Skeletal muscle cell (primary cell): ENCODE measurements around the gene SLC16A10.
A peak's percentile ranks its signal among the peaks of the same experiment; 100 is the strongest.
"Not testable (repeated sequence)": the region's sequence is repeated elsewhere in the genome, so short reads cannot be mapped to it uniquely, and the experiment has no call there.

Source experiments
- DNase-seq: peaks from one replicate; pipeline ENCODE4 v3.0.0-alpha.2; 2010; ENCODE audit warnings: low read depth
- H3K4me3 ChIP-seq: 2 replicates; pipeline ENCODE4 v1.5.1; 2011; ENCODE audit warnings: low read depth, mild to moderate bottlenecking, control low read depth, low read length, moderate library complexity

SLC16A10 gene, protein sequence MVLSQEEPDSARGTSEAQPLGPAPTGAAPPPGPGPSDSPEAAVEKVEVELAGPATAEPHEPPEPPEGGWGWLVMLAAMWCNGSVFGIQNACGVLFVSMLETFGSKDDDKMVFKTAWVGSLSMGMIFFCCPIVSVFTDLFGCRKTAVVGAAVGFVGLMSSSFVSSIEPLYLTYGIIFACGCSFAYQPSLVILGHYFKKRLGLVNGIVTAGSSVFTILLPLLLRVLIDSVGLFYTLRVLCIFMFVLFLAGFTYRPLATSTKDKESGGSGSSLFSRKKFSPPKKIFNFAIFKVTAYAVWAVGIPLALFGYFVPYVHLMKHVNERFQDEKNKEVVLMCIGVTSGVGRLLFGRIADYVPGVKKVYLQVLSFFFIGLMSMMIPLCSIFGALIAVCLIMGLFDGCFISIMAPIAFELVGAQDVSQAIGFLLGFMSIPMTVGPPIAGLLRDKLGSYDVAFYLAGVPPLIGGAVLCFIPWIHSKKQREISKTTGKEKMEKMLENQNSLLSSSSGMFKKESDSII

DNA sequence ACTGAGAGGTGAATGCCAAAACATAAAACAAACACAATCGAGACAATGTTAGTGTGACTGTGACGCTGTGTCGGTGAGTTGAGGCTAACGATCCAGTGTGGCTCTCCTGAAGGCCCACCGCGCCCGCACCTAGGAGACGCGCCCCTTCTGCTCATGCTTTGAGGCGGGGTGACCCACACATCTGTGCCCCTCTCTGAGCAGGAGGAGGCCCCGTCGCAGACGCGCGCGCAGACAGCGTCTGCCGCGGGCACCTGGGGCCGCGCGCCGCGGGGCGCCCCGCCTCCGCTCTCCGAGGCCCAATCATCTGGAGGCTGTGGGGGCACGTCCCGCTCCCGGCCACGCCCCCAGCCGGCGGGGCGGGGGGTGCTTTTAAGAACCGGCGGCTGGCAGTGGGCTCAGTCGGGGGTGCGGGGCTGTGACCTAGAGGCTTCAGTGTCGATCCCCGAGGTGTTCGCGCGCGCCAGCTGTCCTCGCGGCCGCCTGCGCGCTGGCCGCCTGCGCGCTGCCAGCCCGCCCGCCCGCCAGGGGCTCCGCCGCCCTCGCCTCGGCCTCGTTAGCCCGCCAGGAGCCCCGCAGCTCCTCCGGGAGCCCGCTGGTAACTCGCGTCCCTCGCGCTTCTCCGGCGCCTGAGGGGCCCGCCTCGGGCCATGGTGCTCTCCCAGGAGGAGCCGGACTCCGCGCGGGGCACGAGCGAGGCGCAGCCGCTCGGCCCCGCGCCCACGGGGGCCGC is at the start of gene SLC16A10:
Gene SLC16A10, plus strand, starts transcription at position 398 of the 730 bp plus-strand sequence. Its CDS starts 250 bp downstream, at position 648.
- peak within 1 kb of the TSS; percentile 53 for H3K4me3 ChIP-seq
- DNase-seq = no peak

DNA sequence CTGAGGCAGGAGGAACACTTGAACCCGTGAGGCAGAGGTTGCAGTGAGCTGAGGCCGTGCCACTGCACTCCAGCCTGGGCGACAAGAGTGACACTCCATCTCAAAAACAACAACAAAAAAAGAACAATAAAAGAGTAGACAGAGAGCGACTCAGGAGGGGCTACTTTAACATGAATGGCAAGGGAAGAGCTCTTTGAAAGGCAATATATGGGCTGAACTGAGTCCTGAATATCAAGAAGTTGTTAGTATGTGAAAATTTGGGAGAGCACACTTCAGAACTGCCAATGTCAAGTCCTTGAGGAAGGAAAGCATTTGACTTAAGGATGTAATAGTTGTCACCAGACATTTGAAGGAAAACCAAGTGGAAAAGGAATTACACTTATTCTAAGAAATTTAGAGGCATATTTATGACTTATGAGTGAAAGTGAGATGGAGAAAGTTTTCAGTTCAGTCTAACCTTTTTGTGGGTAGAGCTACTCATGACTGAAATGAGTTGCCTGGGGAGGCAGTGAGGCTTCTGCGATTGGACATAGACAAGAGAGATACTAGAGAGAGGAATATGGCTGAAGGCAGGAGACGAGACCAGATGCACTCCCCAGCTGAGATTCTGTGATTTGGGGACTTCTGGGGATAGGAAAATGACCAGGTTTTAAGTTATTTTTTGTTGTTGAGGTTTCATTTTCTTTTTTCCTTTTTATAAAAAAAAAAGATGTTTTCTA is 48.6 kb upstream of the SLC16A10 start:
- DNase-seq = no peak
- no peak overlapping the region for H3K4me3 ChIP-seq

- DNase-seq = no peak
- no peak overlapping the region for H3K4me3 ChIP-seq
Measured at GRCh38 chr6:111041917-111042316, 45.4 kb upstream of the SLC16A10 start.

DNA sequence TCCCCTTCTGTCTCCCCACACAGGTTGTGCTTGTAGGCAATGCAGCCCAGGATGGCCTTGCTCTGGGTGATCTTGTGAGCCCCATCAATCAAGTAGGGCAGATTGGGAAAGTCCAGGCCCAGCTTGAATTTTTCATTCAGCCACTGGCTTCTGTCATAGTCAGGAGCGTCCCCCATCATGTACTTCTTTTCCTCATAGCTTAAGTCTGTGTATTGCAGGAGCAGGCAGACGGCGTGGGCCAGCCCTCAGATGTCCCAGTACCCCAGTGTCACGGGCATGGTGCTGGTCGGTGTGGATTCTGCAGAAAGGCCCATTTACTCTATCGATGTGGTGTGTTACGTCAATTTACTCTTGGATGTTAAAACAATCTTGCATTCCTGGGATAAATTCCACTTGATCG is 40.1 kb upstream of the SLC16A10 start:
- DNase-seq = no peak
- H3K4me3 ChIP-seq = no peak overlapping the region

DNA sequence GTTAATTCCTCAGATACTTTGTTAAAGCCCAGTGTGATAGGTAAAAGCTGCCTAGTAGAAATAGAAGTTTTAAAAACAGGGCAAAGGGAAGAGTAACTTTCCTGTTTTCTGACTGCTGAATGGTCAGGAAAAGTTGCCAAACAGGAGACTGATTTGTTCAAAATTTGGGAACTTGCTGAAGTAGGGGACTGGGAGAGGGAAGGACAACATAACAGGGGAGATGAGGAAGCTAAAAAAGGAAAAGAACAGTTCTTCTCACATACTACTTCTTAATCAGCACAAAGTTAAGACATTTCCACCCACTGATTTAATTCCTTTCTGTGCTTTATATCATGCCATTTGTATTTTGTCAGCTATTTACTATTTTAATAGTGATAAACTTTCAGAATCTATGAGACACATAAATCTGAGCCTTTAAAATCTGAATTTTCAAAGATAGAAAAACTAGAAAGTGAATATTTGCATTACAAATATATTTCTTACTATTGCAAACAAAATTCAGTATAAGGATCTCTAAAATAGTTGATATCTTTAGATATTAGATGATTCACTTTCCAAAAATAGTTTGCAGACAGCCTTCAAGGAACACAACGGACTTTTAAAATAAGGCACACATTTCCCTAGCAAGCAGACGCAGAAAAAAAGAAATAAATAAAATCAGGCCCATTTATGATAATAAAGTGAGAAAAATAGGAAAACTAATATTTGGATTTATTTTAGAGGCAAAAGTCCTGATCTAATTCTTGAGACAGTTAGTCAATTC is 36.9 kb upstream of the SLC16A10 start:
- no peak for DNase-seq

GRCh38 chr6:111052171-111052570 is 35.1 kb upstream of the SLC16A10 start:
- H3K4me3 ChIP-seq = no peak overlapping the region
- DNase-seq = no peak

More for the DNA sequence above, 36.9 kb upstream of the SLC16A10 start:
- no peak overlapping the region for H3K4me3 ChIP-seq

DNA sequence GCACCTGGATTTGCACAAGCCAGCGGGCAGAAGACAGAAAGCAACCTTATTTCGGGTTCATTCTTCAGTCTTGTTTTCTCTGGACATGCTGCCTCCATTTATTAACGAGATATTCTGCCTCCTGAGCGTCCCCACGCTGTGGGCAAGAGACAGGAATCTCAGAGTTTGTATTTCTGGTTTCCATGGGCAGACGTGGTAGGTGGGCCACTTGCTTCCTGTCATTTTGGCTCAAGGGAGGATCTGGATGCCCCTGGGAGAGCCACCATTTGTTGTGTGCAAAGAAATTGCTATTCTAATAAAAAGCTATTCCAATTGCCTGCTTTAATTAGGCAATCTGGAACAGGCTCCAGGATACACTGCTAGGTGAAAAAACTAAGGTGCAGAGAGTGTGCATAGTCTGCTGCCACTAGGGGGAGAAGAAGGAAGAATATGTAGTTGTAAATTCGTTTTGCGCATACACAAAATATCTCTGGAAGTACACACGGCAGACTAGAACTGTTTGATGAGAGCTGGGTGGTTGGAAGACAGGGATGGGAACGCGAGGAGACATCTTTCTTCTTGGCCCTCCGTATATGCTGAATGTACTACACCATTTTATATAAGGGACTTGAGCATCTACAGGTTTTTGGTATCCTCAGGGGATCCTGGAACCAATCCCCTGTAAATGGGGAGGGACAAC is 30.1 kb upstream of the SLC16A10 start:
- DNase-seq = no peak

DNA sequence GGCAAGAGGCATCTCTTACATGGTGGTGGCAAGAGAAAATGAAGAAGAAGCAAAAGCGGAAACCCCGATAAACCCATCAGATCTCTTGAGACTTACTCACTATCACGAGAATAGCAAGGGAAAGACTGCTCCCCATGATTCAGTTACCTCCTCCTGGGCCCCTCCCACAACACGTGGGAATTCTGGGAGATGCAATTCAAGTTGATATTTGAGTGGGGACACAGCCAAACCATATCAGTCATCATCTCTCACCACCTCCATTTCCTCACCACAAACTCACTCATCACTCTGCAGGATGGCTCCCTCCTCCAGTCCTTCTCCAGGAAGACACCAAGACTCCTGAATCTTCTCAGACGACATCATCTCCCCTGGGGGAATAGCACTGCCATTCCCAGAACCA is 25.8 kb upstream of the SLC16A10 start:
- DNase-seq = peak; percentile 12
- H3K4me3 ChIP-seq = no peak overlapping the region

More for the DNA sequence above, 30.1 kb upstream of the SLC16A10 start:
- H3K4me3 ChIP-seq = no peak overlapping the region

DNA sequence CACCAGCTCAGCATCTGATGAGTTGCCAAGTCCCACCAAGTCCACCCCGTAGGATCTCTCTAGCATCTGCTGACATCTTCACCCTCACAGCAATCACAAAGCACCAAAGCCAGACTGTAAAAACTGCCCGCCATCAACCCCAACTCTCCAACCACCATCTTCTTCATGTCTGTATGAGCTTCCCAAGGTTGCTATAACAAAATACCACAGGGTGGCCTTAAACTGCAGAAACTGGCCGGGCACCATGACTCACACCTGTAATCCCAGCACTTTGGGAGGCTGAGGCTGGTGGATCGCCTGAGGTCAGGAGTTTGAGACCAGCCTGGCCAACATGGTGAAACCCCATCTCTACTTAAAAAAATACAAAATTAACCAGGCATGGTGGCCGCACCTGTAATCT is 25.3 kb upstream of the SLC16A10 start:
- H3K4me3 ChIP-seq, DNase-seq: not testable (repeated sequence)

DNA sequence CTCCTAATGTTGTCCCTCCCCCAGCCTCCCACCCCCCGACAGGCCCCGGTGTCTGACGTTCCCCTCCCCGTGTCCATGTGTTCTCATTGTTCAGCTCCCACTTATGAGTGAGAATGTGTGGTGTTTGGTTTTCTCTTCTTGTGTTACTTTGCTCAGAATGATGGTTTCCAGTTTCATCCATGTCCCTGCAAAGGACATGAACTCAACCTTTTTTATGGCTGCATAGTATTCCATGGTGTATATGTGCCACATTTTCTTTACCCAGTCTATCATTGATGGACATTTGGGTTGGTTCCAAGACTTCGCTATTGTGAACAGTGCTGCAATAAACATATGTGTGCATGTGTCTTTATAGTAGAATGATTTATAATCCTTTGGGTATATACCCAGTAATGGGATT is 24.4 kb upstream of the SLC16A10 start:
- not testable (repeated sequence) for DNase-seq, H3K4me3 ChIP-seq

DNA sequence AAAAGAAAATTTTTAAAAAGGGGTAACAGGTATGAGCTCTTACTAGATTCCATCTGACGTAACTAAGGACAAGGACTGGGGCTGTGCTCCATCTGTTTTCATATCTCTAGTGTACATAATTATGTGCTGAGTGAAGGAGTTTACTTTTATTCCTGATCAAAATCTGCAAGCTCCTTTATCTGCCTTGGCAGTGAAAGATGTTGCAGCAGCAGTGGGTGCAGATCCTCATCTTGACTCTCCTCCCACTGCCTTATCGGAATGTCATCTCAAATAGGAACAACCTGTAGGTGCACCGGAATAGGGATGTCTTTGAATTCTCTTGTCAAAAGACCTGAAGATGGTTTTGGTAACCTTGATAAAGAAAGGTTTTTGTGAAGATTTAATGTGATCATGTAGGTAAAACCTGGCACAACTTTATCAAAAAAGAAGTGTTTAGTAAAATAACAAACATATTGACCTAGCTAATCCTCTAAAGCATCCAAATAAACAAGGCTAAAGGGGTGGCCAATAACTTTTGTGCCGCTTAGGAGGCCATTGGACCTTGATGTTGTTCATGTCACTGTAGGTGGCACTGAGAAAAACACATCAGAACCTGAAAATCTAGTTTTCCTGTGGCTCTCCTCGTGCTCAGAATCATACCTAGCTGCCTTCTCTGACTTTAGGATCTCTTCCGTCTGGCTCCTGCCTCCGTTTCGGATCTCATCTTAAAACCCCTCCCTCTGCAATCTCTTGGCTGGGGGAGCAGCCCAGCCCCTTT is 19.0 kb upstream of the SLC16A10 start:
- DNase-seq = no peak
- no peak overlapping the region for H3K4me3 ChIP-seq

DNA sequence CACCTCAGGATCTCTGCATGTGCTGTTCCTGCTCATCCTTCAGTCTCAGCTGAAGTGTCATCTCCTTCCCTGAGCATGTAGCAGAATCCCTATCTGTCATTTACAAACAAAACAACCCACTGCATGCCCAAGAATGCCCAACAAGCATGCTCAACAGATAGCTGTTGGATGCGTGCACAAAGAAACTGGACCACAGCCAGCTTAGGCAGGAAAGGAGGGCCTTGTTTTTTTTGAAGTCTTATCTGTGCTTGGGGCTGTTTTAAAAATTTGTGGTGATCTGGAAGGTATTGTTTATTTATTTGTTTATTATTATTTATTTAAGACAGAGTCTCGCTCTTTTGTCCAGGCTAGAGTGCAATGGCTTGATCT is 18.5 kb upstream of the SLC16A10 start:
- no peak overlapping the region for H3K4me3 ChIP-seq
- no peak for DNase-seq

- no peak for DNase-seq
Measured at GRCh38 chr6:111069382-111070104, 17.8 kb upstream of the SLC16A10 start.

DNA sequence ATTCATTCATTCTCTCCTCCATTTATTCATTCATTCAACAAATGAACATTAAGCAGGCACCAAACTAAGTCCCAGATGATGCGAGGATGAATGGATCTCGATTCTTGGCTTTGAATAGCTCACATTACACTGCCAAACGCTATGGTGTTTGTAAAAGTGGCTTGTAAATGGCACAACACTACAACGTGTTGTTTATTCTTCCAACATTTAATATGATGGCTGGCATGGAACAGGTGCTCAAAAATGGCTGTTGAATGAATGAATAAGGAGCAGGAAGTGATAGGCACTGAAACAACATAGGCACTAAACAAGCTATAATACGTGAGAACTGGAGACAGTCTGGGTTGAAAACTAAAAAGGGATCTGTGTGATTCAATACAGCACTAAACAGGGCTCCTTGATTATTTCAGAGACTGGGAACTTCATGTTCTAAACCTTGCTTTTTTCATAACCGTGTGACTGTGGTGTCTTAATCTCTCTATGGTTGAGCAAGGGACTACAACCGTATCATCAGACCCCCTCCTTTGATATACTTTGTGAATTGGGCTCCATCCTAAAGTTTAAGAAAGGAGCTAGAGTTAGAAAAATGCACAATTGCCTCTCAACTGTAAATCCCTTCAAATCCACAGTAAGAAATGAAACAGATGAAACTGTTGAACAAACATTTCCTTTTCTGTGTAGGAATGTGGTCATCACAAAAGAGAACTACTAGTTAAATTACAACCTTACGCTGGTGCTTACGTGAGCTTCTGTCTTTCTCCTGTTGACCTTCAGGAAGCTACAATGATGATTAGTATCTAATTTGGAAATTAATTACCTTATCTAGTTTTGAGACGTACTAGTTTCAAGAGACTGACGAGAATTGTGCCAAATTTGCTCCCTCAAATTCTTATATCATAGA is 16.9 kb upstream of the SLC16A10 start:
- no peak for DNase-seq

More at GRCh38 chr6:111069382-111070104, 17.8 kb upstream of the SLC16A10 start:
- H3K4me3 ChIP-seq = no peak overlapping the region

DNA sequence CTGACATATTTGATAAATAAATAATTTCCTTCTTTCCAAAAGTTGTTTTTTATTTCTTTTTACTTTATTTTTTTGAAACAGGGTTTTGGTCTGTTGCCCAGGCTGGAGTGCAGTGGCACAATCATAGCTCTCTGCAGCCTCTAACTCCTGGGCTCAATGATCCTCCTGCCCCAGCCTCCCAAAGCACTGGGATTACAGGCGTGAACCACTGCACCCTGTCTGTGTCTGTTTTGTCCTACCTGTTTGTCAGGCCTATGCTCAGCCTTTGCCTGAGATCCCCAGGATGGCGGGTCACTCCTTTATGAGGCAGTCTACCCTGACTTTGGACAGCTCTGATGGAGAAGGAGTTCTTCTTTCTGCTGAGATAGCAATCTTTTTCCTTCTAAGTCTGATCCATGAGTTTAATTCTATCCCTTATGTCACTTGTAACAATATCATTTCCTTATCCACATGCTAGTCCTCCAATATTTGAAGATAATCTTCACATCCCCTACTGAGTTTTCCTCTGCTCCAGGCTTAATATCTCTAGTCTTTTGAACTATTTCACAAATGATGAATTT is 14.4 kb upstream of the SLC16A10 start:
- DNase-seq = no peak
- H3K4me3 ChIP-seq = no peak overlapping the region

More for the DNA sequence above, 16.9 kb upstream of the SLC16A10 start:
- H3K4me3 ChIP-seq = no peak overlapping the region

- no peak overlapping the region for H3K4me3 ChIP-seq
- DNase-seq = no peak
Measured at GRCh38 chr6:111074311-111074710, 13.0 kb upstream of the SLC16A10 start.
